NCI-H2029 treated with DMSO at 0.1 percent for 48 hours (cell line): ENCODE results near the gene PCDHGA7.
"Not testable (repeated sequence)": the region's sequence is repeated elsewhere in the genome, so short reads cannot be mapped to it uniquely, and the experiment has no call there.

Source experiments
- DNase-seq: peaks from one replicate; lab custom pipeline; 2025; lab: John Stamatoyannopoulos, UW

PCDHGA7 gene

DNA sequence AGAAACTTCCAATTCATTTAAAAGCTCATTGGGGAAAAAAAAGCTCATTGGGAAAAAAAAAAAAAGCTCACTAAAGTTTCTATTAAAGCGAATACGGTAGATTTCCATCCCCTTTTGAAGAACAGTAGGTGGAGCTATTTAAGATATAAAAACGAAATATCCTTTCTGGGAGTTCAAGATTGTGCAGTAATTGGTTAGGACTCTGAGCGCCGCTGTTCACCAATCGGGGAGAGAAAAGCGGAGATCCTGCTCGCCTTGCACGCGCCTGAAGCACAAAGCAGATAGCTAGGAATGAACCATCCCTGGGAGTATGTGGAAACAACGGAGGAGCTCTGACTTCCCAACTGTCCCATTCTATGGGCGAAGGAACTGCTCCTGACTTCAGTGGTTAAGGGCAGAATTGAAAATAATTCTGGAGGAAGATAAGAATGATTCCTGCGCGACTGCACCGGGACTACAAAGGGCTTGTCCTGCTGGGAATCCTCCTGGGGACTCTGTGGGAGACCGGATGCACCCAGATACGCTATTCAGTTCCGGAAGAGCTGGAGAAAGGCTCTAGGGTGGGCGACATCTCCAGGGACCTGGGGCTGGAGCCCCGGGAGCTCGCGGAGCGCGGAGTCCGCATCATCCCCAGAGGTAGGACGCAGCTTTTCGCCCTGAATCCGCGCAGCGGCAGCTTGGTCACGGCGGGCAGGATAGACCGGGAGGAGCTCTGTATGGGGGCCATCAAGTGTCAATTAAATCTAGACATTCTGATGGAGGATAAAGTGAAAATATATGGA lies 48.0 kb downstream of the PCDHGA7 start, which contains the start of gene PCDHGA12:
Gene PCDHGA12 (plus strand): TSS at position 176 of the 782 bp plus-strand sequence. CDS start 253 bp downstream, at position 429.
- no peak for DNase-seq

DNA sequence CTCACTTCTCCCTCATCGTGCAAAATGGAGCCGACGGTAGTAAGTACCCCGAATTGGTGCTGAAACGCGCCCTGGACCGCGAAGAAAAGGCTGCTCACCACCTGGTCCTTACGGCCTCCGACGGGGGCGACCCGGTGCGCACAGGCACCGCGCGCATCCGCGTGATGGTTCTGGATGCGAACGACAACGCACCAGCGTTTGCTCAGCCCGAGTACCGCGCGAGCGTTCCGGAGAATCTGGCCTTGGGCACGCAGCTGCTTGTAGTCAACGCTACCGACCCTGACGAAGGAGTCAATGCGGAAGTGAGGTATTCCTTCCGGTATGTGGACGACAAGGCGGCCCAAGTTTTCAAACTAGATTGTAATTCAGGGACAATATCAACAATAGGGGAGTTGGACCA lies 48.7 kb downstream of the PCDHGA7 start:
- no peak for DNase-seq

DNA sequence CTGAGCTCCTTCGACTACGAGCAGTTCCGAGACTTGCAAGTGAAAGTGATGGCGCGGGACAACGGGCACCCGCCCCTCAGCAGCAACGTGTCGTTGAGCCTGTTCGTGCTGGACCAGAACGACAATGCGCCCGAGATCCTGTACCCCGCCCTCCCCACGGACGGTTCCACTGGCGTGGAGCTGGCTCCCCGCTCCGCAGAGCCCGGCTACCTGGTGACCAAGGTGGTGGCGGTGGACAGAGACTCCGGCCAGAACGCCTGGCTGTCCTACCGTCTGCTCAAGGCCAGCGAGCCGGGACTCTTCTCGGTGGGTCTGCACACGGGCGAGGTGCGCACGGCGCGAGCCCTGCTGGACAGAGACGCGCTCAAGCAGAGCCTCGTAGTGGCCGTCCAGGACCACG lies 49.8 kb downstream of the PCDHGA7 start:
- not testable (repeated sequence) for DNase-seq

DNA sequence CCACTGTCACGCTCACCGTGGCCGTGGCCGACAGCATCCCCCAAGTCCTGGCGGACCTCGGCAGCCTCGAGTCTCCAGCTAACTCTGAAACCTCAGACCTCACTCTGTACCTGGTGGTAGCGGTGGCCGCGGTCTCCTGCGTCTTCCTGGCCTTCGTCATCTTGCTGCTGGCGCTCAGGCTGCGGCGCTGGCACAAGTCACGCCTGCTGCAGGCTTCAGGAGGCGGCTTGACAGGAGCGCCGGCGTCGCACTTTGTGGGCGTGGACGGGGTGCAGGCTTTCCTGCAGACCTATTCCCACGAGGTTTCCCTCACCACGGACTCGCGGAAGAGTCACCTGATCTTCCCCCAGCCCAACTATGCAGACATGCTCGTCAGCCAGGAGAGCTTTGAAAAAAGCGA lies 50.2 kb downstream of the PCDHGA7 start:
- not testable (repeated sequence) for DNase-seq

DNA sequence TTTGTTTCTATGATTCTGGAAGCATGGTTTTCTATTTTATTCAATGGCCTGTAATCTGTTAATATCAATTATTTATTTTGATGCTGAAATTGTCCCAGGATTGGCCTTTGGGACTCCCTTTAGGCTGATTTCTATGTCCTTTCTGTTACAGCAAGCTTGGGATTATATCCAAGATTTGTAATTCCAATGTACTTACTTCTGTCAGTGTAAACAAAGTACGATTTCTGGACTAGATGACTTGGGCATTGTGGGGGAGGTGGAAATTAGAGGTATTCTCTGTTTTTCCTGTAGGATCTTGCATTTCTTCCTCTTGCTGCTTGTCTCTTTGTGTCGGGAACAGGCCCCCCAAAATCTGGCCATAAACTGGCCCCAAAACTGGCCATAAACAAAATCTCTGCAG lies 51.5 kb downstream of the PCDHGA7 start:
- DNase-seq = no peak
